ENCODE results near the gene SPTAN1. TPM values are rescaled to one million over a fixed set of nuclear protein-coding genes. Genes with fewer than 3 reads are reported as not detected.

Gene SPTAN1
- total RNA-seq, 1 donor from 2014 or later = 335 TPM

GRCh38 chr9:128600099-128600498 is 47.7 kb downstream of the SPTAN1 start:
- DNase-seq = no peak

GRCh38 chr9:128603697-128604096 is 51.3 kb downstream of the SPTAN1 start:
- DNase-seq = no peak

- peak; percentile 95 for DNase-seq
These were observed 55.4 kb downstream of the SPTAN1 start for GRCh38 chr9:128607642-128608350.

GRCh38 chr9:128610897-128611296 is 58.5 kb downstream of the SPTAN1 start:
- DNase-seq = no peak

- DNase-seq = no peak
These were observed 59.4 kb downstream of the SPTAN1 start for GRCh38 chr9:128611600-128612394.

- no peak for DNase-seq
These were observed 62.3 kb downstream of the SPTAN1 start for GRCh38 chr9:128614728-128615127.

GRCh38 chr9:128615571-128615970 is 63.2 kb downstream of the SPTAN1 start:
- DNase-seq = no peak

GRCh38 chr9:128617943-128618342 is 65.6 kb downstream of the SPTAN1 start:
- DNase-seq = no peak

- DNase-seq = no peak
These were observed 66.7 kb downstream of the SPTAN1 start for GRCh38 chr9:128619127-128619526.

- DNase-seq = no peak
These were observed 67.4 kb downstream of the SPTAN1 start for GRCh38 chr9:128619779-128620178.

- DNase-seq = no peak
These were observed 69.5 kb downstream of the SPTAN1 start for GRCh38 chr9:128621730-128622455.

- no peak for DNase-seq
These were observed 72.2 kb downstream of the SPTAN1 start for GRCh38 chr9:128624566-128624965.

- no peak for DNase-seq
These were observed 73.2 kb downstream of the SPTAN1 start for GRCh38 chr9:128625391-128626146.

GRCh38 chr9:128626181-128626580 is 73.8 kb downstream of the SPTAN1 start:
- DNase-seq = no peak

- DNase-seq = no peak
These were observed 74.8 kb downstream of the SPTAN1 start for GRCh38 chr9:128627127-128627715.

- no peak for DNase-seq
These were observed 75.5 kb downstream of the SPTAN1 start for GRCh38 chr9:128627906-128628305.

- no peak for DNase-seq
These were observed 76.2 kb downstream of the SPTAN1 start for GRCh38 chr9:128628471-128629048.

- no peak for DNase-seq
These were observed 76.7 kb downstream of the SPTAN1 start for GRCh38 chr9:128629136-128629535.

- no peak for DNase-seq
These were observed 77.6 kb downstream of the SPTAN1 start for GRCh38 chr9:128629852-128630545.

- no peak for DNase-seq
These were observed 79.2 kb downstream of the SPTAN1 start for GRCh38 chr9:128631636-128632035.

GRCh38 chr9:128632066-128632465 is 79.7 kb downstream of the SPTAN1 start:
- DNase-seq = no peak
